Fibroblast of the aortic adventitia (primary cell): ENCODE results near the gene RAB4A. TPM values are rescaled to one million over a fixed set of nuclear protein-coding genes. Genes with fewer than 3 reads are reported as not detected.
"Not testable (repeated sequence)": the region's sequence is repeated elsewhere in the genome, so short reads cannot be mapped to it uniquely, and the experiment has no call there.

Experiments used
- DNase-seq: peaks from one replicate; pipeline ENCODE4 v3.0.0-alpha.2; 2010; ENCODE audit warnings: low read depth
- H3K4me3 ChIP-seq: 2 replicates; pipeline ENCODE4 v1.5.1; 2011; ENCODE audit warnings: low read depth, mild to moderate bottlenecking, control low read depth, low read length, moderate library complexity
- CTCF ChIP-seq: IDR thresholded peaks from 2 replicates; pipeline ENCODE4 v1.5.1; 2011; ENCODE audit warnings: mild to moderate bottlenecking, low read length, control low read depth, inconsistent platforms; ENCODE audit not compliant: insufficient read depth
- total RNA-seq: library from RNA; depleted of rRNA; stranded (reverse); fragments of >200 nt; gene quantifications from 2 replicates; pipeline ENCODE4 v1.2.3, GENCODE V29; 2012; ENCODE audit warnings: low replicate concordance

Gene RAB4A
- total RNA-seq, 1 donor, result 30.8 TPM

GRCh38 chr1:229284887-229285286 lies 14.0 kb downstream of the RAB4A start:
- H3K4me3 ChIP-seq, result no peak overlapping the region
- no peak for TF ChIP-seq CTCF
- DNase-seq, result no peak

DNA sequence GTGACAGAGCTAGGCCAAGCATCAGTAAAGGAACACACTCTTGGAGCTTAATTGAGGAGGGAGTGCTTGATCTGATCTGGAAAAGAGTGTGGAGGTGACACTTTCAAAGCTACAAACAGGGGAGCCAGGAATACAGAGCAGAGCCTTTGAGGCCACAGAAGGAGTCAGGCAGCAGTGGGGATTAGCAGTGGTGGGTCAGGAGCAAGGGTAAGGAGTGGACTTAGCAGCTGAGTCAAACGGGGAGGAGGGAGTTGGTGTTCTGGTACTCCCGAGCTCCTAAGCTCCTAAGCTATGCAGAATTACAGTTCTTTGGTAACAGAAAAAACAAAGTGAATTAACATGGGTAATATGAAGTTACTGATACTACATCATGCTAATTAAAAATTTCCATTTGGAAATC lies 14.5 kb downstream of the RAB4A start:
- no peak overlapping the region for H3K4me3 ChIP-seq
- no peak for DNase-seq
- no peak for TF ChIP-seq CTCF

- DNase-seq, result no peak
- no peak overlapping the region for H3K4me3 ChIP-seq
- no peak for TF ChIP-seq CTCF
These were observed 15.3 kb downstream of the RAB4A start for GRCh38 chr1:229286099-229286766.

GRCh38 chr1:229287267-229287666 lies 16.4 kb downstream of the RAB4A start:
- DNase-seq, result no peak
- no peak for TF ChIP-seq CTCF
- H3K4me3 ChIP-seq, result no peak overlapping the region

DNA sequence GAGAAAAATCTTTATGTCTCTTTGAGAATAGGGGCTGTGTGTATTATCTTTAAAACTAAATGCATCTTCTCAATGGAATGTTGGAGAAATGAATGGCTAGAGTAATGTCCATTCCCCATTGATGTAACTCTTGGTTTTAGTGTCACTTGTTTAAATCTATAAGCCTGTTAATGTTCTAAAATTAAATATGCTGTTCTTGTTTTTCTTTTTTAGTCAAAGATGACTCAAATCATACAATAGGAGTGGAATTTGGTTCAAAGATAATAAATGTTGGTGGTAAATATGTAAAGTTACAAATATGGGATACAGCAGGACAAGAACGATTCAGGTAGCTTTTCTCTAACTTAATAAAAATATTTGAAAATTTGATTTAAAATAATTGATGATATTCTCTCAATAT lies 17.6 kb downstream of the RAB4A start:
- TF ChIP-seq CTCF, result no peak
- no peak for DNase-seq
- H3K4me3 ChIP-seq, result no peak overlapping the region

- not testable (repeated sequence) for DNase-seq
These were observed 20.8 kb downstream of the RAB4A start for GRCh38 chr1:229291686-229292085.

DNA sequence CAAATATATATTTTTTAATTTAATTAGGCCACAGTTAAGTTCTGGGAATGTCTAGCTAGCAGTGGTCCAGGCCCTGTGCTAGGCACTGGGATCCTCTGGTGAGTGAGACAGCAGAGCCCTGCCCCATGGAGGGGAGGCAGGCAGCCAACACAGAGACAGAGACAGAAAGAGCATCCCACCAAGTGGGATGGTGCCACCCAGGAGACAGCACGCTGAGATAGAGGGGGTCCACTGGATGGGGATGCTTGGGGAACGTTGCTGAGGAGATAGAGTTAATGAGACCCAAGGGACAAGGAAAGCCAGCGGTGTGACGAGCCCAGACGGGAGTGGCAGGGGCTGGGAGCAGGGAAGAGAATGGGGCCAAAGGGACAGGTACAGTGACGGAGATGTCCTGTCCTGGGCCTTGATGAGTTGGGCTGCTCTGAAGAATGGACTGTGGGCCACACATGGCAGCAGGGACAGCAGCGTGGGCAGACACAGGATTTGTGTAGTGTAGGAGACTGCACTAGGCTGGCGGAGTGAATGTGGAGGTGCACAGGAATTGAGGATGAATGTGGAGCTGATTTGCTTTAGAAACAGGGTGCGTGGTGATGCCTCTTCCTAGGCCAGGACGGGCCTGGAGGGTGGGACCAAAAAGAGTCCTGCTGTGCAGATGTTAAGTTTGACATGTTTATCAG lies 22.8 kb downstream of the RAB4A start:
- no peak for DNase-seq
- no peak overlapping the region for H3K4me3 ChIP-seq
- TF ChIP-seq CTCF, result no peak

More at GRCh38 chr1:229291686-229292085, 20.8 kb downstream of the RAB4A start:
- not testable (repeated sequence) for H3K4me3 ChIP-seq
